T-helper 17 cell (primary cell): ENCODE measurements around the gene KRT15. TPM values are rescaled to one million over a fixed set of nuclear protein-coding genes. Genes with fewer than 3 reads are reported as not detected.
A peak's percentile ranks its signal among the peaks of the same experiment; 100 is the strongest.

Source experiments
- ATAC-seq: fragments of 150-1000 bp; cut with Tn5 transposase; 2 replicates; pipeline ENCODE4 v1.10.0; 2021; ENCODE audit warnings: mild to moderate bottlenecking, moderate library complexity
- DNase-seq, 3 donors: peaks; one replicate each; pipeline versions ENCODE4 v3.0.0 to v3.0.0-alpha.2; 2020 to 2021
- H3K9me3 ChIP-seq: one replicate; pipeline ENCODE4 v1.7.0; 2013; ENCODE audit warnings: low read length, mild to moderate bottlenecking; ENCODE audit not compliant: control insufficient read depth, poor library complexity, severe bottlenecking
- H3K27ac Mint-ChIP-seq: one replicate; pipeline ENCODE4 v1.8.0; 2022; ENCODE audit warnings: mild to moderate bottlenecking, moderate library complexity, mixed read lengths
- H3K27me3 Mint-ChIP-seq: one replicate; pipeline ENCODE4 v1.8.0; 2022; ENCODE audit warnings: mixed read lengths
- H3K36me3 Mint-ChIP-seq: one replicate; pipeline ENCODE4 v1.8.0; 2022; ENCODE audit warnings: low read depth, mixed read lengths
- H3K4me1 Mint-ChIP-seq: one replicate; pipeline ENCODE4 v1.8.0; 2022; ENCODE audit warnings: mild to moderate bottlenecking, mixed read lengths
- H3K4me3 Mint-ChIP-seq: one replicate; pipeline ENCODE4 v1.8.0; 2022; ENCODE audit warnings: mild to moderate bottlenecking, moderate library complexity, mixed read lengths
- total RNA-seq, 4 donors: library from RNA in 2 of 4; stranded (reverse) in 2 of 4; gene quantifications; one replicate each; pipeline ENCODE4 v1.2.3 and lab custom pipeline; 2022 to 2026

The KRT15 gene
- total RNA-seq, 2 donors from 2014 or later, result not detected

DNA sequence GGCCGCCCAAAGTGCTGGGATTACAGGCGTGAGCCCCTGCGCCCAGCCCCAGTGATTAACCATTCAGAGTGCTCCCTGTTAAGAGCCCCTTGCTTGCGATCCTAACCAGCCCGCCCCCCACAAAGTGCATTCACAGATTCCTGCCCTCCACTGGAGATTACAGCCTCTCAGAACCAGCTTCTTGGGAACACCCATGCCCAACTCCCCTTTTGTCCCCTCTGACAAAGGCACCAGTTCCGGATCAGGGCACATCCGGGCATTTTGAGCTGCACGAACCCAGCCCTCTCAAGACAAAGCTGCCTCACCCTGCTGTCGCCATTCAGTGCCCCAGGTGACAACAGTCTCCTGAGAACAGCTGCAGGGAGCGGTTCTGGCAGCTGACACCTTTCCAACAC, 10.3 kb upstream of the KRT15 start:
- Mint-ChIP-seq H3K4me3 (peak overlapping the region; percentile 52), H3K27me3 (peaks cover 66% of the 10 kb centered on the region)

GRCh38 chr17:41527063-41528023, 8.7 kb upstream of the KRT15 start:
- no peak overlapping the region for H3K27ac Mint-ChIP-seq
- peaks cover 9% of the 10 kb centered on the region for H3K4me1 Mint-ChIP-seq
- ATAC-seq (no peak), DNase-seq (no peak)
- peak overlapping the region; percentile 80 for H3K4me3 Mint-ChIP-seq
- peaks cover 2% of the 10 kb centered on the region for H3K36me3 Mint-ChIP-seq
- no peaks in the 10 kb centered on the region for H3K9me3 ChIP-seq
- peaks cover 58% of the 10 kb centered on the region for H3K27me3 Mint-ChIP-seq

More for the DNA sequence above, 10.3 kb upstream of the KRT15 start:
- Mint-ChIP-seq H3K36me3 (peaks cover 2% of the 10 kb centered on the region), H3K4me1 (peaks cover 9% of the 10 kb centered on the region), H3K27ac (peak overlapping the region; percentile 39)
- ATAC-seq, result no peak
- no peak for DNase-seq
- H3K9me3 ChIP-seq, result peaks cover 3% of the 10 kb centered on the region

- DNase-seq (no peak), ATAC-seq (no peak)
- H3K27ac Mint-ChIP-seq, result no peak overlapping the region
- H3K4me3 Mint-ChIP-seq, result no peak overlapping the region
- peaks cover 2% of the 10 kb centered on the region for H3K36me3 Mint-ChIP-seq
- peaks cover 9% of the 10 kb centered on the region for H3K4me1 Mint-ChIP-seq
- peaks cover 33% of the 10 kb centered on the region for H3K27me3 Mint-ChIP-seq
- H3K9me3 ChIP-seq, result no peaks in the 10 kb centered on the region
Observed at GRCh38 chr17:41524261-41524660, 5.6 kb upstream of the KRT15 start.

GRCh38 chr17:41523787-41524186, 5.1 kb upstream of the KRT15 start:
- H3K4me3 Mint-ChIP-seq, result no peak overlapping the region
- ATAC-seq, result no peak
- peaks cover 2% of the 10 kb centered on the region for H3K36me3 Mint-ChIP-seq
- H3K9me3 ChIP-seq, result no peaks in the 10 kb centered on the region
- DNase-seq, result no peak
- H3K27me3 Mint-ChIP-seq, result peaks cover 29% of the 10 kb centered on the region
- H3K4me1 Mint-ChIP-seq, result peaks cover 6% of the 10 kb centered on the region
- H3K27ac Mint-ChIP-seq, result no peak overlapping the region

DNA sequence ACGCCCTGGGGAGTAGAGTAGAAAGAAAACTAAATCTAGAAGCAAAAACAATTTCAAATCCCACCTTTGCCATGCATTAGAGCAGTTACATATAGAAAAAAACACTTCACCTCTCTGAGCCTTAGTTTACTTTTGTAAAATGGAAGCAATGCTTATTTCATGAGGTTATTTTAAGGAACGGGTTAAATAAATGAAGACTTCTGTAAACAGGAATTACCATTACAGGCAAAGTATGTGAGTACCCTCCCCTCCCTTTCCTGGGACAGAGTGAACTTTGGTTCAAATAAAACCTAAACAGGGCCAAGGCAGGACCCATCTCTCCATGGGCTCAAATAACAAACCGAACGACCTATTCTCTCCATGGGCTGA, 4.5 kb upstream of the KRT15 start:
- H3K27me3 Mint-ChIP-seq, result peaks cover 23% of the 10 kb centered on the region

DNA sequence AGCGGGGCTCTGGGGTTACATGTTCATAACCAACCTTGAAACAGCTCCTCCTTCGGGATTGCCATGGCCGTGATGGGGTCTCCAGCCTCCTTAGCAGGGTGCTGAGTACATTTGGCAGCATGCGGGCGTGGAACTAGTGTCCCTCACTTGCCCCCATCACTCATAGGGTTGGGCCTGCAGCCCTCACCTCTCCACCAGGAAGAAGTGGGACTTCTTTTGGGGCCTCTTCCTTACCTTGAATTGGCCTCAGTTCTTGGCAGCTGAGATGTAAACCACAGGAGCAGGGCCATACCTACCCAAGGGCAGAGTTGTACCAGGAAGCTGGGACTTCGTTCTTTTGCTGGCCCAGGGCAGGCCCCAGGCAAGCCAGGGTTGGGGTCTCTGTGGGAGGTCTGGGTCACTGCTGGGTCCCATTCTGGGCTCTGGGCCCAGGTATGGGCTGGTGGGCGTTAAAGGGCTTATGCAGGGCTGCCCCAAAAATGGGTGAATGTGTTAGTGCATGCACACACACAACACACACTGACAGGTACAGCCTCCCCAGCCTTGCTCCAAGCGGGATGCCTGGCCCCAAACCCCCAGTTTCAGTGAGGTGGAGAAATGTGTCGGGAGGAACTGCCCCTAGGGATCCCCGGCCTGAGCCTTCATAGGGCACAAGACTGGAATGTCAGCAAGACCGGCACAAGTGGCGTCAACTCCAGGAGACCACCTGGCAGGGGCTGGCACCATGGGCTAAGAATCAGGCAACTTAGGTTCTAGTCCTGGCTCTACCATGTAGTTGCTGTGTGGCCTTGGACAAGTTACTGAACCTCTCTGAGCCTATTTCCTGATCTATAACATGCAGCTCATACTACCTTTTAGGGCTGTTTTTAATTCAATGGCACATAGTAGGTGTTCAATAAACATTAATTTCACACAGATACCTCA, 3.9 kb upstream of the KRT15 start:
- no peak overlapping the region for H3K27ac Mint-ChIP-seq
- DNase-seq, result no peak

More for the DNA sequence above, 4.5 kb upstream of the KRT15 start:
- no peak overlapping the region for H3K4me3 Mint-ChIP-seq
- H3K27ac Mint-ChIP-seq, result no peak overlapping the region
- no peaks in the 10 kb centered on the region for H3K36me3 Mint-ChIP-seq
- peaks cover 5% of the 10 kb centered on the region for H3K4me1 Mint-ChIP-seq
- no peak for ATAC-seq
- no peaks in the 10 kb centered on the region for H3K9me3 ChIP-seq
- no peak for DNase-seq

GRCh38 chr17:41521574-41522261, 3.0 kb upstream of the KRT15 start:
- Mint-ChIP-seq H3K27me3 (peaks cover 15% of the 10 kb centered on the region), H3K4me1 (peaks cover 2% of the 10 kb centered on the region), H3K4me3 (no peak overlapping the region), H3K36me3 (no peaks in the 10 kb centered on the region), H3K27ac (no peak overlapping the region)
- ATAC-seq, result no peak
- DNase-seq, result no peak
- no peaks in the 10 kb centered on the region for H3K9me3 ChIP-seq

More for the DNA sequence above, 3.9 kb upstream of the KRT15 start:
- ATAC-seq, result no peak
- Mint-ChIP-seq H3K36me3 (no peaks in the 10 kb centered on the region), H3K27me3 (peaks cover 22% of the 10 kb centered on the region), H3K4me3 (no peak overlapping the region), H3K4me1 (peaks cover 3% of the 10 kb centered on the region)
- H3K9me3 ChIP-seq, result no peaks in the 10 kb centered on the region

- peaks cover 6% of the 10 kb centered on the region for H3K4me1 Mint-ChIP-seq
- H3K27me3 Mint-ChIP-seq, result peaks cover 20% of the 10 kb centered on the region
- no peak for DNase-seq
- no peaks in the 10 kb centered on the region for H3K36me3 Mint-ChIP-seq
- no peak for ATAC-seq
- no peaks in the 10 kb centered on the region for H3K9me3 ChIP-seq
- H3K27ac Mint-ChIP-seq, result no peak overlapping the region
- H3K4me3 Mint-ChIP-seq, result no peak overlapping the region
Observed at GRCh38 chr17:41520821-41521521, 2.3 kb upstream of the KRT15 start.

- no peak overlapping the region for H3K27ac Mint-ChIP-seq
- ATAC-seq, result no peak
- H3K27me3 Mint-ChIP-seq, result peaks cover 15% of the 10 kb centered on the region
Observed at GRCh38 chr17:41519501-41520224, 973 bp upstream of the KRT15 start.

GRCh38 chr17:41518031-41518430, 659 bp downstream of the KRT15 start:
- Mint-ChIP-seq H3K27me3 (peaks cover 15% of the 10 kb centered on the region), H3K4me1 (peaks cover 6% of the 10 kb centered on the region), H3K36me3 (no peaks in the 10 kb centered on the region), H3K27ac (no peak overlapping the region), H3K4me3 (no peak overlapping the region)
- no peaks in the 10 kb centered on the region for H3K9me3 ChIP-seq
- ATAC-seq (no peak), DNase-seq (no peak)

More at GRCh38 chr17:41519501-41520224, 973 bp upstream of the KRT15 start:
- no peaks in the 10 kb centered on the region for H3K9me3 ChIP-seq
- Mint-ChIP-seq H3K4me3 (no peak overlapping the region), H3K4me1 (peaks cover 6% of the 10 kb centered on the region), H3K36me3 (no peaks in the 10 kb centered on the region)
- DNase-seq, result no peak

- peaks cover 10% of the 10 kb centered on the region for H3K4me1 Mint-ChIP-seq
- H3K27ac Mint-ChIP-seq, result no peak overlapping the region
- H3K4me3 Mint-ChIP-seq, result no peak overlapping the region
- no peaks in the 10 kb centered on the region for H3K9me3 ChIP-seq
- ATAC-seq (no peak), DNase-seq (no peak)
- H3K36me3 Mint-ChIP-seq, result no peaks in the 10 kb centered on the region
- peaks cover 22% of the 10 kb centered on the region for H3K27me3 Mint-ChIP-seq
Observed at GRCh38 chr17:41516830-41517283, 1.8 kb downstream of the KRT15 start.
